Midbrain (tissue), 1 donor: ENCODE results near the gene SGK1.
A peak's percentile ranks its signal among the peaks of the same experiment; 100 is the strongest.

ENCODE experiments used
- DNase-seq: peaks from one replicate; lab custom pipeline; 2025; lab: John Stamatoyannopoulos, UW

SGK1 gene

DNA sequence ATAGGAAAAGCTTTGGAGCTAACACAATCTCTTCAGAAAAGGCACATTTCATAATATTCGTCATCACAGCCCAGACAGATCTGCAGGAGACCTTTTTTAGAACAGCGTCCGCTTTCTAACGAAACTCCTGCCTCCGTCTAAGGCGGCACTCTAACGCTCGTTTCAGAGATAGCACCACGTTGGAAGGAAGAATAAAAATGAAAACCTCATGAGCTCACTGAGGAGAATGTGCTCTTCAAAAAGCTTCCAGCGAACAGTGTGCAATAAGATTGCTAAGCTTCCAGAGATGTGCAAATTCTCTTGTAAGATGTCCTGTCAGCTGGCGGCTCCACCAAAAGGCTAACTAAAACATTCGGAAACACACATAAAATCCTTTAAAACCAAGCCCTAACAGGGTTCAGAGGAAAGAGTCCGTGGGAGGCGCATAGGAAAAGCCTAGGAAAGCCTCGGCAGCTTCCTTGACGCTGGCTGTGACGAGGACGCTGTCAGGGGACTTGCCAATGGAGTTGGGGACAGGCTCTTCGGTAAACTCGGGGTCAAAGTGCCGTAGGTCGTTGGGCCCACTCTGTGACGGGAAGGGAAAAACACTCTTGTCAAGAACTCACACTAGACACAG lies 147.9 kb downstream of the SGK1 start:
- no peak for DNase-seq

- no peak for DNase-seq
Measured at GRCh38 chr6:134168590-134169208, 149.2 kb downstream of the SGK1 start.

GRCh38 chr6:134166511-134167261 lies 151.2 kb downstream of the SGK1 start:
- DNase-seq, result no peak

- DNase-seq, result no peak
Measured at GRCh38 chr6:134165561-134166201, 152.2 kb downstream of the SGK1 start.

DNA sequence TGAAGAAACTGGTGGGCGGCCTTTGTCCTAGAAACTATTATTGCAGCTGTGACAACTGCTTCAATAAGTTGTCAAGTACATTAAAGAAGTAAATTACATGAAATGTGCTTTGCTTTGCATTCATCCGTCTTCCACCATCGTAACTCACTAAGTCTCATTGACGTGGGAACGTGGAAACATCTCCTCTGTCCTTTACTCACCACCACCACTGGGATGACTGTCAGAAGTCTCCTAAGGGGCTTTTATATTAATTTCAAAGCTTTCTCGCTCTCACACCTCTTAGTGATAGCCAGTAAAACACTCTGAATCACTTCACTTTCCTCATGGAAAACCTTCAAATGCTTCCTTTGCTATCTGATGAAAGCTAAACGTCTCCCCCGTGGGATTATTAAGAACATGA lies 153.6 kb downstream of the SGK1 start:
- no peak for DNase-seq

DNA sequence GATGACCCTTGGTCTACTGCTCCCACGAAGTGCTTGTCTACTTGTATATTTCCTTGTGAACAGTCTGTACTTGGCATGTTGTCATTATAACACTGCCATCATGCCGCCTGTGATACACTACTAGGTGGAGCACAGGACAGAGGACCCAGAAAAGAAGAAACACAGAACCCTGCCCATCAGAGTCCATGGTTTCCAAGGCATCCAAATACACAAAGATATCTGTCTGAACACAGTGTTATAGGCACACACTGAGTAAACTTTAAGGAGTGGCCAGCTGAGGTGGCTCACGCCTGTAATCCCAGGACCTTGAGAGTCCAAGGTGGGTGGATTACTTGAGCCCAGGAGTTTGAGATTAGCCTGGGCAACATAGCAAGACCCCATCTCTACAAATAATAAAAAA lies 155.0 kb downstream of the SGK1 start:
- DNase-seq, result no peak

- no peak for DNase-seq
Measured at GRCh38 chr6:134161041-134161440, 156.9 kb downstream of the SGK1 start.

GRCh38 chr6:134152767-134153485 lies 165.0 kb downstream of the SGK1 start:
- no peak for DNase-seq

DNA sequence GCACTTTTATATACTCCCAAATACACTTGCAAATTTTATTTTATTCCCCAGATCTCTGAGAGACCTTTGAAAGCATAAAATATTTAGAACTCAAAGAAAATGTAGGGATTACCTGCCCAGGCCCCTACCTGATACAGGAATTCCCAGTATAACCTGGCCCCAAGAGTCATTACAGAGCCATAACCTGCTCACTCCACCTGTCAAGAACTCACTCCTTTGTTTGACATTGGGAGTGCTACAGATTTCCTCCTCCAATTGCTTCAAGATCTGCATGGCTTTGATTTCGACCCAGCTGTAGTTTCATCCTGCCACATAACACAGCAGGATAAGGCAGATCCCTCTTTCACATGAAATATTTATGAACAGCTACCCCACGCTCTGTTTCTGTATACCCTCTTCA lies 169.3 kb downstream of the SGK1 start:
- DNase-seq, result no peak

DNA sequence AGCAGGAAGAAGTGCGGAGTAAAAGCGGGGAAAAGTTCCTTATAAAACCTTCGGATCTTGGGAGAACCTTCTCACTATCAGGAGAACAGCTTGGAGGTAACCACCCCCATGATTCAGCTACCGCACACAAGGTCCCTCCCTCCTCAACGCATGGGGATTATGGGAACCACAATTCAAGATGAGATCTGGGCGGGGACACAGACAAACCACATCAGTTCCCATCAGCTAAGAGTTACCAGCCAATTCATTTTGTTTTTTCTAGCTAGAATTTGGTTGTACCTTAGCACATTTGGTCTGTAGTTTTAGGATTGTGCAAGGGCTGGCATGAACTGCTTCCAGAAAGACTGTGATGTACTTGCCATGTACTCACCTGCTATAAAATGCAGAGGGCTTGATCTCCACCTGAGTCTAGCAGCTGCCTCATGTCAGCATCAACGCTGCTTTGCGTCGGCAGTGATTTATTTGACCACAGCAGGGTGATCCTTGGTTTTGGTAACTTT lies 170.8 kb downstream of the SGK1 start:
- no peak for DNase-seq

- DNase-seq, result no peak
Measured at GRCh38 chr6:134146268-134147033, 171.5 kb downstream of the SGK1 start.

DNA sequence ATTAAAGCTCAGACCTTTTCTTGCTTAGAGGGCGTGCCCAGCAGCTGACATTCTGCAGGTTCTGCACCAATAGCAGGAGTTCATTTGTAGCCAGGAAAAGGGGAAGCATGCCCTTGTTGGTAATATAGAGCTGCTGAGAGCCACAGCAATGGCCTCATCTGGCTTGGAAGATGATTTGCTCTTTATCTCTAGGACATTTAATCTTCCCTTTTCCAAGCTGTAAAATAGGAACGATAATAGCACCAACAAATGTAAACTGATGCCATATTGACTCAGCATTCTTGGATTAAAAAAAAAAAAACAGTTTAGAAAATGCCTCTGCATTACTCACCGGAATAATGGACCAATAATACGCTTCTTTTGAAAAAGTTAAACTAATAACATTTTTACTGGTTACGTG lies 172.1 kb downstream of the SGK1 start:
- no peak for DNase-seq

DNA sequence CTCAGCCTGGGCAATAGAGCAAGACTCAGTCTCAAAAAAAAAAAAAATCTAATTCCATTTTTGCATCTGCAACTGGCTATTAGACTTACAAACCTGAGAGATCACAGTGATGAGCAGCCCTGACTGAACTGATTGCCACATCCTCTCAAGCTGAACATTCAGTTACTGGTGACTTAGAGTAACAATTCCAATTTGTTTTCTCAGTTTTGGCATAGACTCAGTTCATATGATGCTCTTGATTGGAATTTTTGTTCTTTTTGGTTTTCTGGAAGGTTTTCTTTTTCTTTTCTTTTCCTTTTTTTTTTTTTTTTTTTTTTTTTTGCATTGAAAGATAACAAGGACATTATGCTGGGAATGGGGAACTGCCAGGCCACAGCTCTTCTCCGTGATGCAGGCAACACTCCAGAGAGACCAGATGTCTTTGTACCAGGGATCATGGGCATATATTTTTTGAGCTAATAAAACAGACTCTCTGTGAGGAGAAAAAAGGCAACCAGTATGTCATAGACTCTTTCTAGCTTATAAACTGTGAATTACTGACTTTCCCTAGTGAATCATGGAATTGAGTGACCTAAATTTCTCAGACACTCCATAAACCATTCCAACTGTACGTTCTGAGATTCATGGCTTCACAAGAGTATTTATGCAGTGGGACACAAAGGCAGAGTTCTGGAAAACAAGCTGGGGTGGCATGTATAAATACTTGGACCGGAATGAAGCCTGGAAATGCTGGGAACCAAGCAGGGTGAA lies 179.5 kb downstream of the SGK1 start:
- DNase-seq, result no peak

DNA sequence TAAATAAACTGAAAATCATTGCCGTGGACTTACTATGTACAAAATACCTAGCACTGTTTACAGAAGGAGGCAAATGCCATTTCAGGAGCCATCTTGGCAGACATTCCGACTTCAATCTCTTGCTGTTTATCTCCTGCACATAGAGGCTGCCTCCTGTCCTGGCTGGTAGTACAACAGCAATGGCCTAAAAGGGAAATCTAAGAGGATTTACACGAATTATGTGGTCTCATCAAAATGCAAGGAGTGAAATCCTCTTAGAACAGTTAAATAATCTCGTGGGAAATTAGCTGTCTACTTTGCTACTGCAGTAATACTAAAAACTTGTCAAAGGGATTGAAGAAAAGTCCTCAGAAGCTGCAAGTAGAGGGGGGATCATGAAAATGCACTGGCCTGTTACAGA lies 183.3 kb downstream of the SGK1 start:
- DNase-seq, result no peak

DNA sequence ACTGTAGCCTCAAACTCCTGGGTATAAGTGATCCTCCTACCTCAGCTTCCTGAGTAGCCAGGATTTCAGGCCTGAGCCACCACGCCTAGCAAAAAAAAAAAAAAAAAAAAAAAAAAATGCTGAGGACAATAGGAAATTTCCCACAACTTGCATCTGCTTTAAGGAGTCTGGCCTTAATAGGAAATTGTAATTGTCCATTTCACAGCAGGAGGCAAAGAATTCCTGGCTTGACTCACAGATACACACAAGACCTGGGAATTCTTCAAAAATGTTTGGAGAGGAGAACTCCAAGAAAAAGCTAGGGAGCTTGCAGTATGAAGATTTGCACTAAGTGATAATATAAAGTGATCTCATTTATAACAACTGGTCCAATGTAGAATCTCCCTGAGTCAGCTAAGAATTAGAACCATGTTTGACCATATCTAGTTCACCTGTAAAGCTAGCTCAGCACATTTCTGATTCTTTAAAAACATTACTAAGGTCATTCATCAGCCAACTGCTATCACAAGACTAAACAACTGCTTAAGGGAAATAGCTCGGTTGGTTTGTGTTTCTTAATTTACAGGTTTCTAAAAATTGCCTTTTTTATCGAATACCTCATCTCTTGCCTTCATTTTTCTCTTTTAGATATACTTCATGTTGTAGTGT lies 185.3 kb downstream of the SGK1 start:
- DNase-seq, result no peak

- no peak for DNase-seq
Measured at GRCh38 chr6:134131530-134132139, 186.3 kb downstream of the SGK1 start.

DNA sequence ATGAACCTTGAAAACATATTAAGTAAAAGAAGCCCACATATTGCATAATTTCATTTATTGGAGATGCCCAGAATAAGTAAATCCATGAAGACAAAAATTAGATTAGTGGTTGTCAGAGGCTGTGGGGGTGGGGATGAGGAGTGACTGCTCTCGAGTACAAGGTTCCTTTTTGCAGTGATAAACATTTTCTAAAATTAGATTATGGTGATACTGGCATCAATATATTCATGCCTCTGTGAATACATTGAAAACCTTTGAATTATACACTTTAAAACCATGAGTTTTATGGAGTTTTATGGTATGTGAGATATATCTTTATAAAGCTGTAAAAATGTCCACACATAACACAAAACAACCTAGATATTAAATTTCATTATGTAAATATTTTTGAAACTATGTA lies 189.8 kb downstream of the SGK1 start:
- DNase-seq, result no peak

GRCh38 chr6:134123666-134124208 lies 194.2 kb downstream of the SGK1 start:
- peak; percentile 36 for DNase-seq

DNA sequence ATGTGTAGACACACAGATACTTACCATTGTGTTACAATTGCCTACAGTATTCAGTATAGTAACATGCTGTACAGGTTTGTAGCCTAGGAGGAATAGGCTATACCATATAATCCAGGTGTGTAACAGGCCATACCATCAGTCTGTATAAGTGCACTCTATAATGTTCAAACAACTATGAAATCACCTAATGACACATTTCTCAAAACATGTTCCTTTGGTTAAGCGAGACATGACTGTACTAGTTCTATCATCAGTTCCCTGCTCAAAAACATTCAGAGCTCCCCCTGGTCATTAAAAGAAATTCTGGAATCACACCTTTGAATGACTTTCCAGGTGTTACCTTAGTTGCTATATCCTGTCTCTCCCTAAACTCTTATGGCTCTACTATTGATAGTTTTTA lies 195.1 kb downstream of the SGK1 start:
- DNase-seq, result no peak
